GM19438 (cell line): ENCODE data around the gene MRPL1.

Source experiments
- ATAC-seq: cut with Tn5 transposase; IDR thresholded peaks from one replicate; pipeline ENCODE4 v1.9.1; 2021; ENCODE audit warnings: low read depth; ENCODE audit not compliant: unreplicated experiment

The MRPL1 gene

DNA sequence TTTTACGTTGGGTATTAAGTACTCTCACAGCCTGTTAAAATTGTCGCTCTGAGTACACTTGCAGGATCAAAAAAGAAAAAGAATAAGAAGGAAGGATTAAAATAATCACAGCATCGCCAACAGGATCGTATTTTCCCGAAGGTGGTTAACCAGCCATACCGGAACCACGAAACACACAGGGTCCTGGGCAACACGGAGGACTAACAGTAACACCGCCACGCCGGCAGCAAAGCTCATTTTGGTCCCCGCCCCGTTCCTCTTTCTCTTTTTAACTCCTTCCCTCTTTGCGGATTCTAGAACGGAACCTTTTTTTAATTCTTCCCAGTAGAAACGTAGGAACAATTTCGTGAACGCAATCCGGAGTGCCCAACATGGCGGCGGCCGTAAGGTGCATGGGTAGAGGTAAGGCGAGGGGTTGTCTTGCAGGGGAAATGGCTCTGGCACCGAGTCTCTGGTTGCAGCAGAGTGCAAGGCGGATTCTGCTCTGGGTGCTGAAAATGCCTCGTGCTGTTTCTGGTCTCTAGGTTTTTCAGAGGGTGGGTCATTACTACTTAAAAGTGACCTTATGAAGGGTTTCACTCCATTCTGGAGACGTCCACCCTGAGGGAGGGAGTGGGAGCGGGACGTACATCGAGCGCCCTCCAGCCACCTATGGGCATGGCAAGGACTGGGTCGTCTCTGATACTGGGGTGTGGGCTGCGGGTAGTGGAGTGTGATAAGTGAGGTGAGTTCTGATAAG is at the start of gene MRPL1:
TSS of gene MRPL1 (plus strand) at position 353 of the 739 bp plus-strand sequence. CDS start at position 372, 19 bp downstream.
- peak; percentile 82 for ATAC-seq

DNA sequence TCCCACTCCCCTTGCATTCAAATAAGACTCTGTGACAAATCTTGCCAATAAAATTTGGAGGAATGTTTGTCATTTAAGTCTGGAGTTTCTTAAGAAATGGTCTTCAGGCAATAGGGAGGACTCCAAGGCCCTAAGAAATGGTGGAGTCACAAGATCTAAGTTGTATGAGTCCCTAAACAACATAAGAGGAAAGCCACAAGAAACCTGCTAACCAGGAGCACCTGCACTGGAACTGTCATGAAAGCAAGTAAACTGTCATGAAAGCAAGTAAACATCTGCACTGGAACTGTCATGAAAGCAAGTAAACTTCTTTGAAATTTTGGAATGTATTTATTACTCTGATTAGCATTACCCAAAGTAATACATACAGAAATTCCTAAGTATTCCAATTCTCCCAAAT is 47.0 kb upstream of the MRPL1 start:
- ATAC-seq: no peak

DNA sequence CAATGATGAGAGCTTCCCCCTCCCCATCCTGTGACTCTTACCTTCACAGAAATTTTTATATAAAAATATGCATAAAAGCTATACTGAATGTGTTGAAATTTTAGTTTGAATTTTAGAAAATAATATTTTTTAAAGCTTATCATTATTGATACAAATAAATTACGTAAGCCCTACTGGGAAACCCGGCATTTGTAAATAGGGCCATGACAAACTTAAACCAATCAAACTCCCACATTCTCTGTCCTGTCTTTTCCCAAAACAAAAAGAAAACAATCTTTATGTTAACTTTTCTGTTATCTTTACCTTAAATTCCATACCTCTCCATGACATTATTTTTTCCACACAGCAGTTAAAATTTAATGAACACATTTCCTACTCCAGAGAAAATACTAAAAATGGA is 46.1 kb upstream of the MRPL1 start:
- ATAC-seq: no peak

- no peak for ATAC-seq
Measured at GRCh38 chr4:77817304-77818072, 45.1 kb upstream of the MRPL1 start.

DNA sequence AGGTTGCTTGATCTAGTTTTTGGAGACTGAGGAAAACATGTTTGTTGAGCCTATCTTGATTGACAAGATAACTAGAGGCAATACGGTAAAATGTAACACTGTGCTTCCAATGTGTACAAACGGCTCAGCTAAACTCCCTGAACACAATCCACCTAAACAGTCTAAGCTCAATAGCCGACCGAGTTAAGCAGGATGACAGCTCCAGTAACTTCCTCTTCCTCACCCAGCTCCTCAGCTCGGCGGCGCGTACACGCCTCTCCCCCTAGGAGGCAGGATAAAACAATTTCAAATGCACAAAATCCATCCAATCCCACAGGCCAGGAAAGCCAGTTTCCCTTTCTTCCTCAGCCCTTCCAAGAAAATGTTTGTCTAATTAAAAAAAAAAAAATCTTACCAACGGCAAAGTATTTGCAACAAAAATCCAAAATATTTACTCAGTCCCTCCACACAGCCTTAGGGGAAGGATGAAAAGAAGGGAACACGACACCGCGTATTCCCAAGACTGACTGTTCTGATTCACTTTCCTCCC is 44.5 kb upstream of the MRPL1 start:
- peak; percentile 33 for ATAC-seq

DNA sequence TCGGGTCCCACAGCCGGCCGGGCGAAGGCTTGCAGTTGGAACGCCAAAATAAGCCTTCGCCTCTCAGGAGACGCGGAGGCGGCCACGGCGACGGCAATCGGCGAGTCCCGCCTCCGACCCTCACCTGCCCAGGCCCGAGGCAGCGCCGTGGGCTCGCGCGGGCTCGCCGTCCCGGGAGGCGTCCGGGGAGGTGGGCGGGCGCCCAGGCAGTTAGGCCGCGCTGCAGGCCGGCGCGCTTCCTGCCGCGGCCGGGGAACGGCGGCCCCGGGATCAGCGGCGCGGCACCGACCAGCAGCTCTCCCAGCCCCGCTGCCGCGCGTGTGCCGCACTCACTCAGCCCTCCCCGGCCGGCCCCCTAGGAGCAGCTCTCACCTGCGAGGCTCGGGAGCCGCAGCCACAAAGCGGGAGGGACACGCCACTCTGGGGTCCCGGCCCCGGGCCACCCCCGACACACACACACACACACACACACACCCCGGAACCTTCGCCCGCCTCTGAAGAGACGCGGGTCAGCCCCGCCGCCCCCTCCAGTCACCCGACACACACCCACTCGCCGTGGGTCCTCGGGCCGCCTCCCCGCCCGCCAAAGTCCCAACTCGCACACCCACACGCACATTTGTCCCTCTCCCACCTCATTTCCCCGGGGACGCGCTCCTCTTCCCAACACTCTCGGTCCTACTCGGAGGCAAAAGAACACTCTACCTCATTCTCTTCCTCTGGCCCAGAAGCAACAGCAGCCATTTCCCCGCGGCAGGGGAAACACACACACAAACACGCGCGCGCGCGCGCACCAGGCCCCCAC is 43.8 kb upstream of the MRPL1 start, which contains the start of gene CNOT6L:
TSS of gene CNOT6L (minus strand) at position 767 of the 802 bp plus-strand sequence. CDS start at position 707, 60 bp downstream.
- peak; percentile 28 for ATAC-seq

- ATAC-seq: peak; percentile 19
Measured at GRCh38 chr4:77819404-77819842, 43.2 kb upstream of the MRPL1 start.

DNA sequence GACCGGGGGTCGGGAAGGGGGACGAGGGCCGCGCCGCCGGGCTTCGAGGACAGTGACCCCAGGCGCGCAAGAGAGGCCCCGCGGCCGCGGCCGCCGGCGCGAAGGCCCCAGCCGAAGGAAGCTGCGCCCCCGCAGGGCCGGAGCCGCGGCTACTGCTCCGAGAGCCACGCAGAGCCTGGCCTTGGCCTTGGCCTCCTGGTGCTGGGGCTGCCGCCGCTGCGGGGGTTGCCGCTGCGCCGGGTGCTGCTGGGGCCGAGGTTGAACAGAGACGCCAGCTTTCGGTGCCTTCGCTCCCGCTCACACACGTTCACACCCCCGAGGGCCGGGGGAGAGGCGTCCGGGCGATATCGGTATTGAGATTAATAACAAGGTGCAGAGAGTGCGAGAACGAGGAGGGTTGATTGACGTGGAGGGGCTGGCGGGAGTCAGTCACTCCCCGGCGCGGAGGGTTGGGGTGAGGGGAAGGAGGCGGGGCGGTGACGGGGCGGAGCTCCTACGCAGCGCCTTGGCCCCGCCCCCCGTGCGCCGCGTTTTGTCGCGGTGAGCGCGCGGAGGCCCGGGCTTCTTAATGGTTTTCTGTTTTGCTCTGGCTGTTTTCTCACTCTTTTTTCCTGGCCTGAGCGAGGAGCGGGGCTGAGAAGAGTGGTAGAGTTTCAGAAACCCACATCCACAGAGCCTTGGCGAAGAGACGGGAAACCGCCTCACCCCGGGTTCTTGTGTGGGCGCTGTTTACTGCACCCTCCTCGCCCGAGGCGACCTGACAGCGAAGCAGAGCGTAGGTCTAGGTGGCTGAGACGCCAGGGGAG is 42.6 kb upstream of the MRPL1 start:
- peak; percentile 65 for ATAC-seq

- no peak for ATAC-seq
Measured at GRCh38 chr4:77820649-77821561, 41.7 kb upstream of the MRPL1 start.

- no peak for ATAC-seq
Measured at GRCh38 chr4:77821775-77822174, 40.9 kb upstream of the MRPL1 start.

GRCh38 chr4:77826275-77826674 is 36.4 kb upstream of the MRPL1 start:
- ATAC-seq: no peak

GRCh38 chr4:77827343-77827742 is 35.3 kb upstream of the MRPL1 start:
- ATAC-seq: no peak

GRCh38 chr4:77833126-77833724 is 29.4 kb upstream of the MRPL1 start:
- no peak for ATAC-seq

GRCh38 chr4:77834403-77834802 is 28.2 kb upstream of the MRPL1 start:
- no peak for ATAC-seq

DNA sequence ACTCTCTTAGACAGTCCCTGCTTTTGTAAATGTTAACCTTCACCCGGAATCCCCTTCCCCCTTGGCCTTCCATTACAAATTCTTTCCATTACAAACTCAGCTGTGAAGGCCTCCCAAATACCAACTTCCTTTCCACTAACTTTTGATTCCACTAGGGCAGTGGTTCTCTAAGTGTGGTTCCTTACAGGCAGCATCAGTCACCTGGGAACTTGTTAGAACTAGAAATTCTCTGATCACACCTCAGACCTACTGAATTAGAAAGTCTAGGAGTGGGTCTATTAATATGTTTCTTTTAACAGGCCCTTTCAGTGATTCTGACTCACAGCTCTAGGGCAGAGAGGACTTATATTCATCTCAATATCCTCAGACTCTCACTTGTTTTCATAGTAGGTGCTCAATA is 19.0 kb upstream of the MRPL1 start:
- no peak for ATAC-seq

- no peak for ATAC-seq
Measured at GRCh38 chr4:77844363-77844762, 18.3 kb upstream of the MRPL1 start.

DNA sequence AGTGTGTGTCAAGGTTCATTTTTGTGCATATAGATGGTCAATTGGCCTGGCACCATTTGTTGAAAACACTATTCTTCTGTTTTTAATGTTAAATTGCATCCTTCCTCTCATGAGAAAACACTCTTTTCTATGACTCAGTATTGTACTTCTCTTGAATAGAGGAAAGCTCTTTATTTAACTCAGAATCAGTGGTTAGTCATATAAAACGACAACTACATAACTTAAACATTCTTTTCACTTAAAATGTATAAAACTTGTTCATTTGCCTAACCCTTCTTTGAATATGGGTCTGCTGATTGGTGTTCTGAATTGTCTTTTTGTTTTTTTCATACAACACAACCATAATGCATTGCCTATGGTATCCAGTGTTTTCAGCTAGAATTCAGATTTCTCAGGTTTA is 17.2 kb upstream of the MRPL1 start:
- ATAC-seq: no peak

DNA sequence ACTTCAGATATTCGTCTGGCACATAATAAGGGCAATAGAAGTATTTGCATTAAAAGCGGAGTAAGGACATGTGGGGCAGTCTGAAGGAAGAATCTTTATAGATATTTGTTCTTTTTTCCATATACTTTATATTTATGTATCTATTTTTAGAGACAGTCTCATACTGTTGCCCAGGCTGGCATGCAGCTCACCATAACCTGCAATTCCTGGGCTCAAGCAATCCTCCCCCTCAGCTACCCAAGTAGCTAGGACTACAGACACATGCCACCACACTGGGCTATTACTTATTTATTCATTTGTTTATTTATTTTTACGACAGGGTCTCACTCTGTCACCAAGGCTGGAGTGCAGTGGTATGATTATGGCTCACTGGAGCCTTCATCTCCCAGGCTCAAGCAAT is 16.7 kb upstream of the MRPL1 start:
- no peak for ATAC-seq
